Retinal pigment epithelial cell (primary cell): ENCODE results near the gene PRSS16.
"Not testable (repeated sequence)": the region's sequence is repeated elsewhere in the genome, so short reads cannot be mapped to it uniquely, and the experiment has no call there.

Source experiments
- DNase-seq: peaks from one replicate; pipeline ENCODE4 v3.0.0-alpha.2; 2010; ENCODE audit warnings: low read depth
- H3K4me3 ChIP-seq: 2 replicates; pipeline ENCODE4 v1.5.1; 2011; ENCODE audit warnings: mild to moderate bottlenecking, low read length, control low read depth, moderate library complexity
- TF ChIP-seq, protein P1 (sequence below): conservative IDR thresholded peaks from 2 replicates; pipeline ENCODE4 v1.5.1; 2011; ENCODE audit warnings: low read depth, low read length, control low read depth, inconsistent platforms

Gene PRSS16, protein sequence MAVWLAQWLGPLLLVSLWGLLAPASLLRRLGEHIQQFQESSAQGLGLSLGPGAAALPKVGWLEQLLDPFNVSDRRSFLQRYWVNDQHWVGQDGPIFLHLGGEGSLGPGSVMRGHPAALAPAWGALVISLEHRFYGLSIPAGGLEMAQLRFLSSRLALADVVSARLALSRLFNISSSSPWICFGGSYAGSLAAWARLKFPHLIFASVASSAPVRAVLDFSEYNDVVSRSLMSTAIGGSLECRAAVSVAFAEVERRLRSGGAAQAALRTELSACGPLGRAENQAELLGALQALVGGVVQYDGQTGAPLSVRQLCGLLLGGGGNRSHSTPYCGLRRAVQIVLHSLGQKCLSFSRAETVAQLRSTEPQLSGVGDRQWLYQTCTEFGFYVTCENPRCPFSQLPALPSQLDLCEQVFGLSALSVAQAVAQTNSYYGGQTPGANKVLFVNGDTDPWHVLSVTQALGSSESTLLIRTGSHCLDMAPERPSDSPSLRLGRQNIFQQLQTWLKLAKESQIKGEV

DNA sequence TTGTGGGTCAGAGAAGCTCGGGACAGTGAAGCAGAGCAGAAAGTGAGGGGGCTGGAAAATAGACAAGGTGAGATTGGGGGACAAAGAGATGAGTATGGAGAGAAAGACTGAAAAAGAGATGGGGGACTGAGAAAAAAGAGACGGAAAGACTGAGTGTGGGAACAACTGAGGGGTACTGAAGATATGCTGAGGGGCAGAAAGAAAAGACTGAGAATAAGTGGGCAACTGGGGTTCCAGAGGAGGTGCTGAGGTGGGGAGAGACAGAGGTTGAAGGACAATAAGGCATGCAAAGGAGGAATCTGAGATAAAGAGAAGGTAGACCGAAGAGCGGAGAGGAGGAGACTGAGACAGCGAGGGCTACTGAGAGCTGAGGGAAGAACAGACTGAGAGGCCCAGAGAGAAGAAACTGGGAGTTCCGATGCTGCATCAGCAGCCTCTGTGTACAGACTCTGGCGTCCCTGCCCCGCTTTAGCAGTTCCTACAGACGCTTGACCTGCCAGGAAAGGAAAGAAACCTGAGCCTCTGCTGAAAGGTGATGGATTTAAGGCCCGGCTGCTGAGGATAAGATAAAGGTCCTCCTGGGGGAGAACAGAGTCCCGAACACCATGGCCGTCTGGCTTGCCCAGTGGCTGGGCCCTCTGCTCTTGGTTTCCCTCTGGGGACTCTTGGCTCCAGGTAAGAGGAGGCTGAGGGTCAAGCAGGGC, at the start of gene PRSS16:
TSS of gene PRSS16 (plus strand) at position 569 of the 704 bp plus-strand sequence. CDS start at position 606, 37 bp downstream.
- H3K4me3 ChIP-seq = no peak within 1 kb of the TSS
- TF ChIP-seq, protein P1, sequence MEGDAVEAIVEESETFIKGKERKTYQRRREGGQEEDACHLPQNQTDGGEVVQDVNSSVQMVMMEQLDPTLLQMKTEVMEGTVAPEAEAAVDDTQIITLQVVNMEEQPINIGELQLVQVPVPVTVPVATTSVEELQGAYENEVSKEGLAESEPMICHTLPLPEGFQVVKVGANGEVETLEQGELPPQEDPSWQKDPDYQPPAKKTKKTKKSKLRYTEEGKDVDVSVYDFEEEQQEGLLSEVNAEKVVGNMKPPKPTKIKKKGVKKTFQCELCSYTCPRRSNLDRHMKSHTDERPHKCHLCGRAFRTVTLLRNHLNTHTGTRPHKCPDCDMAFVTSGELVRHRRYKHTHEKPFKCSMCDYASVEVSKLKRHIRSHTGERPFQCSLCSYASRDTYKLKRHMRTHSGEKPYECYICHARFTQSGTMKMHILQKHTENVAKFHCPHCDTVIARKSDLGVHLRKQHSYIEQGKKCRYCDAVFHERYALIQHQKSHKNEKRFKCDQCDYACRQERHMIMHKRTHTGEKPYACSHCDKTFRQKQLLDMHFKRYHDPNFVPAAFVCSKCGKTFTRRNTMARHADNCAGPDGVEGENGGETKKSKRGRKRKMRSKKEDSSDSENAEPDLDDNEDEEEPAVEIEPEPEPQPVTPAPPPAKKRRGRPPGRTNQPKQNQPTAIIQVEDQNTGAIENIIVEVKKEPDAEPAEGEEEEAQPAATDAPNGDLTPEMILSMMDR = no peak
- DNase-seq = no peak

DNA sequence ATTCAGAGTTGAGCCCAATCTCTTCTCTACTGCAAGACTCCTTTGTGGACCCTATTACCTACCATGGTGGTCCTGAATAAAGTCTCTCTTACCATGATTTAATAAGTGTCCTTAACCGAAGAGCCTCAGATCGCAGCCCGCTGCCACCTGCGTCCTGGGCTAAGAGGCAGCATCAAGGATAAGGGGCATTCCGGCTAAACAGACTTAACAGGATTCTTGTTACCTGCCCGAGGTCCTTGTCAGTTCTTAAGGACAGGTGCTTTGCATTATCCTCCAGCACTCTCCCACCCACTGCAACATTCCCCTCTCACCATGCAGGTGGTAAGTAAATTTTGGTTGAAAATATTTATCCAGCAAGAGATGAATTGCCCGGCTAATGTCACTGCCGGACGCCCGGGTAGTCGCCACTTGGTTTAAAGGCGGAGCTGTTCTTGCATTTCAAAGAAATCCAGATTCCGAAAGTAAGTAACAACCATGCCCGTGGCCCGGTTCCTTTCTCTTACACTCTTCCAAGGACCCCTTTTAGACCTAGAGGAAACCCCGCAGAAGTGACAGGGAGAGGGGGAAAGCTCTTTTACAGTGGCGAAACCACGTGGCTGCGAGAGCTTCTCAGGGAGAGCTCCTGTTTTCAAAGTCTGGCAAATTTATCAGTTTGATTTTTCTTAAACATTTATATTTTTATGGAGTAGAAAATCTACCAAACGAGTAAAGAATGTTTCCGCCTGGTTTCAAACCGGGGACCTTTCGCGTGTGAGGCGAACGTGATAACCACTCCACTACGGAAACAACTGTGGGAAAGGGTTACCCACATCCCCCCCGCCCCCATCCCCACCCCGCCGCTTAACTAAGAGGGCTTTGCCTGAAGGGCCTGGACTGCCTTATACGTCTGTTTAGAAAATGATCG, 41.9 kb upstream of the PRSS16 start:
- TF ChIP-seq, protein P1 = no peak
- no peak for DNase-seq
- H3K4me3 ChIP-seq = peak overlapping the region; percentile 32

DNA sequence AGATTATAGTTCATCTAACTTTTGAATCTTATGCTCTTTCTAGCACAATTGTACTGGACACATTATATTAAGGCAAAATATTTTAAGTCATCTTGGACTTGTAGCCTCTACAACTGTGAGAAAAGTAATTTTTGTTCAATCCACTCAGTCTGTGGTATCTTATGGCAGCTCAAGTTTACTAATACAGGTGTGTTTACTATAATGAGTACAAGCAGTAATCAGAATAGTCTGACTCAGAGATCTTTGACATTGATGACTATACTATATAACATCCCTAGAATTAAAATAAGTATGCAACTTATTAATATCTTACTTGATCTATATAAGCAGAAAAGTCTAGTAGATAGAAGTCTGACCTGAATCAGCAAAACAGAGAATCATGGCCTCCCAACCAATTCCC, 40.7 kb upstream of the PRSS16 start:
- no peak for DNase-seq
- TF ChIP-seq, protein P1 = no peak
- no peak overlapping the region for H3K4me3 ChIP-seq

DNA sequence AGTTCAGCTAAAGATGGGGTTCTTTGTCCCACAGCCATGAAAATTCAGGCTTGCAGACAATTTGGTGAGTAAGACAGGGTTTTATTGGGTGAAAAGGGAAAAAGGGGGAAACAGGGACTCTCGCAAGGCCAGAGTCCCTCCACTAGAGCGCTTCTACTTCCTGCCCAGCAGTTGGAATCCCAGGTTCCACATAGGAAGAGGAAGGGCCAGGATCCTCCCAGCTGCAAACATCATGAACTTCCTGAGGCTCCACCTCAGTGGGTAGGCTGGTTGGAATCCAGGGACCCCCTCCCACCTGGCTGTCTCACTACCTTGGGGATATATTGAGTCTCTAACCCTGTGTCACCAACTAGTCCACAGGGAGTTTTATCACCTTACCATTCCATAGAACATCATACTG, 39.5 kb upstream of the PRSS16 start:
- DNase-seq = no peak
- no peak overlapping the region for H3K4me3 ChIP-seq
- TF ChIP-seq, protein P1 = no peak

DNA sequence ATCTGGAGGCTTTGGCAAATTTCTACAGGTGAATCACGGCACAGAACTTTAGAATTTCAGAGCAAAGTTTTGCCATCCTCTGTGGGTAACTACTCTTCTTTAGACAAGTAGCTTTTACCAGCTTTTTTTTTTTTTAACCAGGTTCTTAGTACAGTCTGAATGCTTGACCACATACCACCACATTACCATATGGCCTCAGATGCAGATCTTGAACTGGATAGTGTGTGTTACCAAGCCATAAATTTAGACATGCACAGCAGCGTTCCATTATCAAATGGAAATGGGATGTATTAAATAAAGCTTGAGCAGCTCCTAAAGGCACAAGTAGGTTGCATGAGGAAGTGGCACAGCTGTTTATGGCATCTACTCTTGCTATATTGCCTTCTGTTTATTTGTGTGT, 38.3 kb upstream of the PRSS16 start:
- TF ChIP-seq, protein P1 = no peak
- DNase-seq = no peak
- H3K4me3 ChIP-seq = no peak overlapping the region

DNA sequence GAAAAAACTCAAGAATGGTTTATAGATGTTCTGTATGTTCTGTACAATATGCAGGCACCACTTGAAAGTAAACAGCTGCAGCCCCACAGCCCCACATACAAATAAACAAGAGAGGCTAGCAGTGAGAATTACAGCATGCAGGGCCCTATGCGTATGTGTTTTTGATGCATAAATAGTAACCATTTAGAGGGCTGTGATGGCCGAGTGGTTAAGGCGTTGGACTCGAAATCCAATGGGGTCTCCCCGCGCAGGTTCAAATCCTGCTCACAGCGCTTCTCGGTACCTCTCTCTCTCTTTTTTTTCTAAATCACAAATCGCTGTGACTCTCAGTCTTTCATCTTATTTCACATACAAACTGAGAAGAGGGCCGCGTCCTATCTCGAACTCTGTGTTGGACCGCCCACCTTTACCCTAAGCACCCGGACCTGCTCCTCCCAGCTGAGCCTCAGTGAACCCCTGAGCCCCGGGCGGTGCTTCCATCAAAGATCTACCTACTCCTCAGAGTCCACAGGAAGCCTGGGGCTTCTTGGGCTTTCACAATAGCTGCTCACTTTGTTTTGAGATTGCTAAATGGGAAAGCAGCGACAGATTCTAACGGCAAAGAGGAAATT, 37.7 kb upstream of the PRSS16 start:
- DNase-seq = no peak
- H3K4me3 ChIP-seq = no peak overlapping the region
- TF ChIP-seq, protein P1 = no peak

DNA sequence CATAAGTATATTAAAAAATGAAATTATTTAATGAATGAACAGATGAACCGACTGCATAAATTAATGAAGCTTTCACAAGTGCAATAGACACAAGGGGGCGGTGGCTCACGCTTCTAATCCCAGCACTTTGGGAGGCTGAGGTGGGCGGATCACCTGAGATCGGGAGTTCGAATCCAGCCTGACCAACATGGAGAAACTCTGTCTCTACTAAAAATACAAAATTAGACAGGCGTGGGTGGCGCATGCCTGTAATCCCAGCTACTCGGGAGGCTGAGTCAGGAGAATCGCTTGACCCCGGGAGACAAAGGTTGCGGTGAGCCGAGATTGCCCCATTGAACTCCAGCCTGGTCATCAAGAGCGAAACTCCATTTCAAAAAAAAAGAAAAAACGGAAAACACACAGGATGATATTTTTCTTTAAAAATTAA, 34.4 kb upstream of the PRSS16 start:
- not testable (repeated sequence) for DNase-seq, H3K4me3 ChIP-seq
